ENCODE data around the gene SPTBN1.

DNA sequence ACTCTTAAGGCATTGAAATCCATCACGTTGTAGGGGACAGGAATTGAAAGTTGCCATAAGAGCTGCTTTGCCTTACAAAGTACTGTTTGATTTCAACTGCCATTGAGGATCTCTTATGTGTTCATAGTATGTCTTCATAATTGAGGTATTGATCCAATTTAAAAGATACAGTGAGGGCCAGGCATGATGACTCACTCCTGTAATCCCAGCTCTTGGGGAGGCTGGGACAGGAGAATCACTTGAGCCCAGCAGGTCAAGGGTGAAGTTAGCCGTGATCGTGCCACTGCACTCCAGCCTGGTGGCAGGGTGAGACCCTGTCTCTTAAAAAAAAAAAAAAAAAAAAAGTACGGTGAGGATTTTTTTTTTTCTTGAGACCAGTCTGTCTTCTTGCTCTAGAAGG is 175.6 kb downstream of the SPTBN1 start:
- TF ChIP-seq POLR2A (IDR thresholded peaks at IDR 0.05; ENCODE audit: low read depth, low read length) (no peak), NFE2L2 (IDR thresholded peaks at IDR 0.05; ENCODE audit: low read depth, low read length) (no peak), RAD21 (IDR thresholded peaks at IDR 0.05; ENCODE audit: low read length) (no peak), SMC3 (IDR thresholded peaks at IDR 0.05; ENCODE audit: low read depth, low read length) (no peak), CHD1 (IDR thresholded peaks at IDR 0.05; ENCODE audit: low read depth, low read length) (no peak), BHLHE40 (IDR thresholded peaks at IDR 0.05; ENCODE audit: low read depth, low read length) (no peak), MAFK (IDR thresholded peaks at IDR 0.05; ENCODE audit: low read depth, low read length) (no peak), CEBPB (IDR thresholded peaks at IDR 0.05; ENCODE audit: low read depth, low read length) (no peak), MAZ (IDR thresholded peaks at IDR 0.05; ENCODE audit: borderline replicate concordance, low read depth, low read length) (no peak), FOS (IDR thresholded peaks at IDR 0.05; ENCODE audit: low read depth, low read length) (no peak), RCOR1 (IDR thresholded peaks at IDR 0.05; ENCODE audit: insufficient replicate concordance, low read length) (no peak)
- TF ChIP-seq, protein P1, sequence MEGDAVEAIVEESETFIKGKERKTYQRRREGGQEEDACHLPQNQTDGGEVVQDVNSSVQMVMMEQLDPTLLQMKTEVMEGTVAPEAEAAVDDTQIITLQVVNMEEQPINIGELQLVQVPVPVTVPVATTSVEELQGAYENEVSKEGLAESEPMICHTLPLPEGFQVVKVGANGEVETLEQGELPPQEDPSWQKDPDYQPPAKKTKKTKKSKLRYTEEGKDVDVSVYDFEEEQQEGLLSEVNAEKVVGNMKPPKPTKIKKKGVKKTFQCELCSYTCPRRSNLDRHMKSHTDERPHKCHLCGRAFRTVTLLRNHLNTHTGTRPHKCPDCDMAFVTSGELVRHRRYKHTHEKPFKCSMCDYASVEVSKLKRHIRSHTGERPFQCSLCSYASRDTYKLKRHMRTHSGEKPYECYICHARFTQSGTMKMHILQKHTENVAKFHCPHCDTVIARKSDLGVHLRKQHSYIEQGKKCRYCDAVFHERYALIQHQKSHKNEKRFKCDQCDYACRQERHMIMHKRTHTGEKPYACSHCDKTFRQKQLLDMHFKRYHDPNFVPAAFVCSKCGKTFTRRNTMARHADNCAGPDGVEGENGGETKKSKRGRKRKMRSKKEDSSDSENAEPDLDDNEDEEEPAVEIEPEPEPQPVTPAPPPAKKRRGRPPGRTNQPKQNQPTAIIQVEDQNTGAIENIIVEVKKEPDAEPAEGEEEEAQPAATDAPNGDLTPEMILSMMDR (conservative IDR thresholded peaks at IDR 0.05; ENCODE audit: low read depth, low read length): no peak
- TF ChIP-seq, protein P2, sequence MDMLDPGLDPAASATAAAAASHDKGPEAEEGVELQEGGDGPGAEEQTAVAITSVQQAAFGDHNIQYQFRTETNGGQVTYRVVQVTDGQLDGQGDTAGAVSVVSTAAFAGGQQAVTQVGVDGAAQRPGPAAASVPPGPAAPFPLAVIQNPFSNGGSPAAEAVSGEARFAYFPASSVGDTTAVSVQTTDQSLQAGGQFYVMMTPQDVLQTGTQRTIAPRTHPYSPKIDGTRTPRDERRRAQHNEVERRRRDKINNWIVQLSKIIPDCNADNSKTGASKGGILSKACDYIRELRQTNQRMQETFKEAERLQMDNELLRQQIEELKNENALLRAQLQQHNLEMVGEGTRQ (IDR thresholded peaks at IDR 0.05; ENCODE audit: low read depth, low read length): no peak
- TF ChIP-seq, protein P3, sequence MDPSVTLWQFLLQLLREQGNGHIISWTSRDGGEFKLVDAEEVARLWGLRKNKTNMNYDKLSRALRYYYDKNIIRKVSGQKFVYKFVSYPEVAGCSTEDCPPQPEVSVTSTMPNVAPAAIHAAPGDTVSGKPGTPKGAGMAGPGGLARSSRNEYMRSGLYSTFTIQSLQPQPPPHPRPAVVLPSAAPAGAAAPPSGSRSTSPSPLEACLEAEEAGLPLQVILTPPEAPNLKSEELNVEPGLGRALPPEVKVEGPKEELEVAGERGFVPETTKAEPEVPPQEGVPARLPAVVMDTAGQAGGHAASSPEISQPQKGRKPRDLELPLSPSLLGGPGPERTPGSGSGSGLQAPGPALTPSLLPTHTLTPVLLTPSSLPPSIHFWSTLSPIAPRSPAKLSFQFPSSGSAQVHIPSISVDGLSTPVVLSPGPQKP (IDR thresholded peaks at IDR 0.05; ENCODE audit: borderline replicate concordance, low read depth, low read length): no peak

Data from IMR-90 (cell line).